Daoy (cell line): ENCODE results near the gene ABHD18. TPM values are rescaled to one million over a fixed set of nuclear protein-coding genes. Genes with fewer than 3 reads are reported as not detected.
"Not testable (repeated sequence)": the region's sequence is repeated elsewhere in the genome, so short reads cannot be mapped to it uniquely, and the experiment has no call there.

Source experiments
- DNase-seq: peaks from one replicate; pipeline ENCODE4 v3.0.0-alpha.2; 2015; ENCODE audit warnings: low read depth
- total RNA-seq: library from RNA; depleted of rRNA; stranded (reverse); fragments of >200 nt; shearing (Covaris generic); gene quantifications from 2 replicates; pipeline ENCODE4 v1.2.3, GENCODE V29; 2014; rRNA removed

Gene ABHD18
- 1.5 and 1.6 TPM in 2 replicates for total RNA-seq

- peak; percentile 96 for DNase-seq
Measured at GRCh38 chr4:127965062-127965802, at the start of gene ABHD18, which contains the start of gene MFSD8. TSS of gene ABHD18 (plus strand) at chr4:127965406. CDS start at chr4:127982956, 17,550 bp downstream. TSS of gene MFSD8 (minus strand) at chr4:127965173. CDS start at chr4:127965133, 40 bp downstream.

DNA sequence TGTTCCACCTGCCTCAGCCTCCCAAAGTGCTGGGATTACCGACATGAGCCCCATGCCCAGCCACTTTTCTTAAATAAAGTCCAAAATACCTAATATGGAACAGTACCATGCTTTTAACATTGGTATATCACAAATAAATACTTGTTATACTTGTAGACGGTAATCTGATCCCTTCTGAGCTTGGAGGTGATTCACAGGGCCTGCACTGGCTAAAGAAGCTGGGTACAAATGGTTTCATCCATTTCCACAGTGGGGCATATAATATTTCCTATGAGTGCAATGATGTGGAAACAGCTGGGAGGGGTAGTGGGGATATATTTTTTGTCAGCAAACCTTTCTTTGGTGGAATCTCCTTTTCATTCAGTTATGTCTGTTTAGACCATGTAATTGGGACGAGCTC lies 48.7 kb upstream of the ABHD18 start:
- no peak for DNase-seq

DNA sequence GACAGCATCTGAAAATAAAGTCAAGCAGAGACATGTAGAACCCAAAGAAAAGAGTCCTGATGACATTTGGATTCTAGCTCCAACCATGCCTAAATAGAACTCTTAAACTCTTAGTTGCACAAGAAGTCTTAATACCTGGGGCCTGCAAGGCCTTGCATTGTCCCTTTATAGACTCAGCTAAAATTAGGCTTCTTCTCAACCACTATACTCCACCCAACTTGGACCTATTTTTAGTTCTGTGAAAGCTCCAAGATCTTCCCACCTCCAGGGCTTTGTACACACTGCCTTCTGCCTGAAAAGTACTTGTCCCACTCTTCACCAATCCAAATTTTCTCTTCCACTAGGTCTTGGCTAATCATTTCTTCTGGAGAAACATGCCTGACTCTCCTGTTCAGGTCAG lies 48.1 kb upstream of the ABHD18 start:
- no peak for DNase-seq

- DNase-seq = no peak
Measured at GRCh38 chr4:127920521-127920920, 44.7 kb upstream of the ABHD18 start.

DNA sequence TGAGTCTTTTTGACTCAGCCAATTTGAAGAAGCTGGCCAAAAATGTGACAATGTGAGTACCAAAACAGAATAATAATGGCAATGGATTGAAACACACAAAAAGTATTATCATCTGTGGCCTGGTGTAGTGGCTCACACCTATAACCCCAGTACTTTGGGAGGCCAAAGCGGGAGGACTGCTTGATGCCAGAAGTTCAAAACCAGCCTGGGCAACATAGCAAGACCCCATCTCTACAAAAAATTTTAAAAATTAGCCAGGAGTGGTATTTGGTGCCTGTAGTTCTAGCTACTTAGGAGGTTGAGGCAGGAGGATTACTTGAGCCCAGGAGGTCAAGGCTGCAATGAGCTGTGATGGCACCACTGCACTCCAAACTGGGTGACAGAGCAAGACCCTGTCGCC lies 43.0 kb upstream of the ABHD18 start:
- no peak for DNase-seq

GRCh38 chr4:127925720-127926119 lies 39.5 kb upstream of the ABHD18 start:
- DNase-seq = not testable (repeated sequence)

DNA sequence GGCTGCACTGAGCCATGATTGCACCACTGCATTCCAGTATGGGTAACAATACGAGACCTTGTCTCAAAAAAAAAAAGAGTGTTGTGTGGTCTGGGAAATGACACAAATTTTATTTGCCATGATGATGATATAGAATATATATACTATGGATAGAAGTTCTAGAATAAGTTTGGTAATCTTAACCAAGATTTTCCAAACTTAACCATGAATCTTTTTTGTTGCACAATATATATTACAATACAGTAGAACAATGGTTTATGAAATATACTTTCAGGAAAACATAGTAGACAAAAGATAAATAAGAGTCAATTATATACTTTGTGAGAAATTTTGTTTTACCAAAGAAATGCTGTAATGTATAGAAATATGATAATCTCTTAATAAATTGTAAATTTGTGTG lies 35.0 kb upstream of the ABHD18 start:
- no peak for DNase-seq

DNA sequence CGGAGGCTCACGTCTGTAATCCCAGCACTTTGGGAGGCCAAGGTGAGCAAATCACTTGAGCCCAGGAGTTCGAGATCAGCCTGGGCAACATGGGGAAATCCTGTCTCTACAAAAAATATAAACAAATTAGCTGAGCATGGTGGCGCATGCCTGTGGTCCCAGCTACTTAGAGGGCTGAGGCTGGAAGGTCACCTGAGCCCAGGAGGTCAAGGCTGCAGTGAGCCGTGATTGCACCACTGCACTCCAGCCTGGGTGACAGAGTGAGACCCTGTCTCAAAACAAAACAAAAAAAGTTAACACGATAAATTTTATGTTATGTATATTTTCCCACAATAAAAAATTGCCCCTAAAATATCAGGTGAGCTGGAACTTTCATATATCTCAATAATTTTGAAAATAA lies 33.4 kb upstream of the ABHD18 start:
- not testable (repeated sequence) for DNase-seq

GRCh38 chr4:127936974-127937373 lies 28.2 kb upstream of the ABHD18 start:
- DNase-seq = peak; percentile 1

GRCh38 chr4:127957105-127957504 lies 8.1 kb upstream of the ABHD18 start:
- DNase-seq = no peak

GRCh38 chr4:127959794-127960193 lies 5.4 kb upstream of the ABHD18 start:
- DNase-seq = no peak

DNA sequence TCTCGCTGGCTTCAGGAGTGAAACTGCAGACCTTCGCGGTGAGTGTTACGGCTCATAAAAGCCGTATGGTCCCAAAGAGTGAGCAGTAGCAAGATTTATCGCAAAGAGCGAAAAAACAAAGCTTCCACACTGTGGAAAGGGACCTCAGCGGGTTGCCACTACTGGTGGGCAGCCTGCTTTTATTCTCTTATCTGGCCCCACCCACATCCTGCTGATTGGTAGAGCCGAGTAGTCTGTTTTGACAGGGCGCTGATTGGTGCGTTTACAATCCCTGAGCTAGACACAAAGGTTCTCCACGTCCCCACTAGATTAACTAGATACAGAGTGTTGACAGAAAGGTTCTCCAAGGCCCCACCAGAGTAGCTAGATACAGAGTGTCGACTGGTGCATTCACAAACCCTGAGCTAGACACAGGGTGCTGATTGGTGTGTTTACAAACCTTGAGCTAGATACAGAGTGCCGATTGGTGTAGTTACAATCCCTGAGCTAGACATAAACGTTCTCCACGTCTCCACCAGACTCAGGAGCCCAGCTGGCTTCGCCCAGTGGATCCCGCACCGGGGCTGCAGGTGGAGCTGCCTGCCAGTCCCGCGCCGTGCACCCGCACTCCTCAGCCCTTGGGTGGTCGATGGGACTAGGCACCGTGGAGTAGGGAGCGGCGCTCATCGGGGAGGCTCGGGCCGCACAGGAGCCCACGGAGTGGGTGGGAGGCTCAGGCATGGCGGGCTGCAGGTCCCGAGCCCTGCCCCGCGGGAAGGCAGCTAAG lies 1.4 kb upstream of the ABHD18 start:
- DNase-seq = not testable (repeated sequence)

GRCh38 chr4:127964426-127965061 lies 662 bp upstream of the ABHD18 start:
- DNase-seq = not testable (repeated sequence)

DNA sequence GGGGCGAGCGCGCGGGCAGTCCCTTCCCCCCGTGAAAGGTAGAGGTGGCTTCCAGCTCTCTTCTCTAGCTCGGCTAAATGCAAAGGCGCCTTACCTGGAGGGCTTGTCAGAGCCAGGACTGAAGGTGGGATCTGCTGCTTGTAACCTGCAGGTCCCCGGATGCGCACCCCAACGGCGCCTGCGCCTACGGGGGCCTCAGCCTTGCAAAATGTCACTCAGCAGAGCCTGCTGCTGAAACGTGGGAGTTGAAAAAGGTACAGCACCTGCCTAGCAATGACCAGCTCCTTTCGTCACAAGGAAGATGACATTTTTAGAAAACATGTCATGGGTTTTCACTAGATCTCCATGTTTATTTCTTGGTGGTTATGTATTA lies 583 bp downstream of the ABHD18 start:
- DNase-seq = peak; percentile 17

GRCh38 chr4:127967141-127967775 lies 2.1 kb downstream of the ABHD18 start:
- DNase-seq = no peak

DNA sequence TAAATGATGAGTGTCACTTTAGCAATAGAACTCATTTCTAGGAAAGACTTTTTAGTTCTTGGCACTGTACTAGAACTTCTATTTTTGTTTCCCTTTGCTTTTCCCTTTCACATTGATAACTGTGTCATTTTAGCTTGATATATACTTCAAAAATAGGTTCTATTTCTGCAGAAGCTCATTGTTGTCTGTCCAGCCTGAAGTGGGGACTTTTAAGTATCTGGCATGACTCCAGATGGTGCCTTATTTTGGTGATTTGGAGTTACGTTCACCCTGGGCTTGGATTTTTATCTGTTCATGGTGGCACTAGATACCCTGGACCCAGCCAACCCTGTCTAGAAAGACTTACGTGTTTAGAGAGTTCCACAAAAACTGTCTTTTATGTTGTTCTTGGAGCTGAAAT lies 3.4 kb downstream of the ABHD18 start:
- DNase-seq = no peak

DNA sequence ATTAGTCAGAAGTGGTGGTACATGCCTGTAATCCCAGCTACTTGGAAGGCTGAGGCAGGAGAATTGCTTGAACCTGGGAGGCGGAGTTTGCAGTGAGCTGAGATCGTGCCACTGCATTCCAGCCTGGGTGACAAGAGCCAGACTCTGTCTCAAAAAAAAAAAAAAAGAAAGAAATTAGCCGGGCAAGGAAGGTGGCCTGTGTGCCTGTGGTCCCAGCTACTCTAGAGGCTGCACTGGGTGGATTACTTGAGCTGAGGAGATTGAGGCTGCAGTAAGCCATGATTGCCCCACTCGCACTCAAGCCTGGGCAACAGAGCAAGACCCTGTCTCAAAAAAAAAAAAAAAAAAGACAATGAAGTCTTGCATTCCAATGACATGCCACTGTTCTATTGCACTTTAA lies 5.7 kb downstream of the ABHD18 start:
- not testable (repeated sequence) for DNase-seq

- DNase-seq = no peak
Measured at GRCh38 chr4:127975121-127975770, 10.0 kb downstream of the ABHD18 start.

DNA sequence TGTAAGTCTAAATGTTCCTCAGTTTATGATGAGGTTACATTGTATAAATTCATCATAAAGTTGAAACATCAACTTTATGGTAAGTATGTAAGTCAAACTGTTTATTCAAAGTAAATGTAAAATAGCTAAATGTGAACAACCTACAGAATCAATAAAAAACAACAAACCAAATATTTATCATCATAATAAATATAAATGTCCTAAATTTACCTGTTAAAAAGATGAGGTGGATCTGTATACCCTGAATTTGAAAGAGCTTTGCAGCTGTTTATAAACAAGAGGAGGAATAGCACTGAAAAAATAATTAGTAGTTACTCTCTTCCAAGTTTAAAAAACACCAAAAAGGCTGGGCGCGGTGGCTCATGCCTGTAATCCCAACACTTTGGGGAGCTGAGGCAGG lies 13.7 kb downstream of the ABHD18 start:
- DNase-seq = no peak

- DNase-seq = no peak
Measured at GRCh38 chr4:127982445-127982844, 17.2 kb downstream of the ABHD18 start.

- no peak for DNase-seq
Measured at GRCh38 chr4:127985989-127986388, 20.8 kb downstream of the ABHD18 start.

GRCh38 chr4:127988638-127989037 lies 23.4 kb downstream of the ABHD18 start:
- no peak for DNase-seq
